Measurements from ENCODE around the gene XYLT1. TPM values are rescaled to one million over a fixed set of nuclear protein-coding genes. Genes with fewer than 3 reads are reported as not detected.

The XYLT1 gene
- total and polyA plus RNA-seq, 12 donors: 0.29 to 4.0 (median 1.6) TPM

- Histone ChIP-seq H3K27me3 (no peaks in the 10 kb centered on the region), H3K4me3 (no peak overlapping the region), H3K27ac (no peak overlapping the region), H3K4me1 (peaks cover 0 to 5% (median 0%) of the 10 kb centered on the region in 9 donors), H3K9me3 (no peaks in the 10 kb centered on the region), H3K36me3 (no peaks in the 10 kb centered on the region)
- DNase-seq: no peak
- intact Hi-C loops (cut with DNase I): no loop called here
- WGBS, 2 donors: 87 to 96% methylated on average over 4 of the region's 4 CpGs
- TF ChIP-seq CTCF (IDR thresholded peaks at IDR 0.05): no peak
- ATAC-seq: no peak
Measured at GRCh38 chr16:17389384-17389783, 81.4 kb downstream of the XYLT1 start.

GRCh38 chr16:17387256-17387655 lies 83.5 kb downstream of the XYLT1 start:
- ATAC-seq (no peak), DNase-seq (no peak)
- Histone ChIP-seq H3K4me1 (peaks cover 0 to 24% (median 0%) of the 10 kb centered on the region in 9 donors), H3K4me3 (no peak overlapping the region), H3K27ac (no peak overlapping the region), H3K36me3 (no peaks in the 10 kb centered on the region), H3K27me3 (no peaks in the 10 kb centered on the region), H3K9me3 (no peaks in the 10 kb centered on the region)
- intact Hi-C loops (cut with DNase I): no loop called here
- 78 to 81% methylated on average over 4 of the region's 4 CpGs for WGBS, 2 donors
- TF ChIP-seq CTCF (IDR thresholded peaks at IDR 0.05): no peak

- Histone ChIP-seq H3K9me3 (no peaks in the 10 kb centered on the region), H3K4me1 (peaks cover 0 to 29% (median 0%) of the 10 kb centered on the region in 9 donors), H3K4me3 (no peak overlapping the region), H3K27ac (no peak overlapping the region), H3K27me3 (no peaks in the 10 kb centered on the region), H3K36me3 (no peaks in the 10 kb centered on the region)
- intact Hi-C loops (cut with DNase I): no loop called here
- DNase-seq (no peak), ATAC-seq (no peak)
- TF ChIP-seq CTCF (IDR thresholded peaks at IDR 0.05): no peak
- 67 to 71% methylated on average over 3 of the region's 3 CpGs for WGBS, 2 donors
Measured at GRCh38 chr16:17386229-17386628, 84.5 kb downstream of the XYLT1 start.

GRCh38 chr16:17384471-17384870 lies 86.3 kb downstream of the XYLT1 start:
- no peak overlapping the region for H3K27ac ChIP-seq
- intact Hi-C loops (cut with DNase I): no loop called here
- no peak for DNase-seq

More at GRCh38 chr16:17384471-17384870, 86.3 kb downstream of the XYLT1 start:
- ATAC-seq: peak in 1 of 8 donors; percentile 36
- Histone ChIP-seq H3K4me3 (no peak overlapping the region), H3K27me3 (no peaks in the 10 kb centered on the region), H3K4me1 (peaks cover 0 to 44% (median under 1%) of the 10 kb centered on the region in 9 donors), H3K36me3 (no peaks in the 10 kb centered on the region), H3K9me3 (no peaks in the 10 kb centered on the region)
- TF ChIP-seq CTCF (IDR thresholded peaks at IDR 0.05): no peak
- 77 to 79% methylated on average over 5 of the region's 5 CpGs for WGBS, 2 donors

Data from heart right ventricle (tissue), 16 donors.